HG03103 (cell line): ENCODE data around the gene ACTL6B.

Source experiments
- ATAC-seq: cut with Tn5 transposase; IDR thresholded peaks from one replicate; pipeline ENCODE4 v1.9.1; 2021; ENCODE audit warnings: low read depth; ENCODE audit not compliant: unreplicated experiment

The ACTL6B gene

GRCh38 chr7:100629117-100629716, 27.0 kb downstream of the ACTL6B start:
- no peak for ATAC-seq

GRCh38 chr7:100627238-100627549, 29.1 kb downstream of the ACTL6B start:
- ATAC-seq: no peak

DNA sequence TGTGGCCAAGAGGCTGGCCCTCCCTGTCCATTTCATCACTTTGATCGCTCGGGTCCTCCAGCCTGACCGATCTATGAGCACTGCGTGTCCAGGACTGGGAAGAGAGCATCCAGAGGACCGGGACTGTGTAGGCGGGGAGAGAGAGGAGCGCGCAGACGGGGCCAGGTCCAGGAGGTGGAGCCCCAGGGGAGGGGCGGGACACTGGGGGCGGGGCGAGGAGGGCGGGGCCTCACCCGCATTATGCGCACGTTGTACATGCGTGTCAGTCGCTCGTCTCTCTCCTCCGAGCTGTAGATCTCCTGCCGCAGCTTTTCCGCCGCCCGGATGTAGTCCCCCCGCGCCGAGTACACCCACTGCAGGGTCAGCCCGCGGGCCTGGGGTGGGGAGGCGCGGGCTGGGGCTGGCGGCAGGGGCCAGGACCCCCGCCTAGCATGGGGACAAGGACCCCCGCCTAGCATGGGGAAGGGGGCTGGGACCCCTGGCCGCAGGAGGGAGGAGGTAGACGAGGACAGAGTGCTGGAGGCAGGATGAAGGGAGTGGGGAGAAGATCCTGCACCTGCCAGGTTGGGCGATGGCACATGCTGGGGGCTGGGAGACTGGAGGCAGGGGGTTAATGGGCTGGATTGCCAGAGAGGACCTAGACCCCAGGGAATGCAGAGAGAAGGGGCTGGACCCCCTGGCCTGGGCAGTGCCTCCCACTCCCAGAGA, 29.6 kb downstream of the ACTL6B start:
- ATAC-seq: peak; percentile 80

DNA sequence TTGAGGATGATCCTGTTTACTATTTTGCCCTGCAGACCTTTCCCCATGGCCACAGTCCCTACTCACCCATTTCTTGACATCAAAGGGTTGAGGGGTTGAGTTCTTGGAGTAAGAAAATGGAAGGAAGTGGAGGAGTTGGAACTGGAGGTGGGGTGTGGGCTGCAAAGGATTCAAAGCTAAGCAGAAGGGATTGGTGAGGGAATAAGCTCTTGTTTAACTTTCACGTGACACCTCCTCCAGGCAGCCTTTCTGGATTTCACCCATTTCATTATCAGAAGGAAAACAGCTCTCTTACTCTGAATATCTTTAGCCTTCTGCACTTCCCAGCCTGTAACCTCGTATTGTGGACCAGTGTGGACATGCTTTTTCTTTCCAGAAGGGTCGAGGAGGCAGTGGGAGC, 30.2 kb downstream of the ACTL6B start:
- no peak for ATAC-seq

DNA sequence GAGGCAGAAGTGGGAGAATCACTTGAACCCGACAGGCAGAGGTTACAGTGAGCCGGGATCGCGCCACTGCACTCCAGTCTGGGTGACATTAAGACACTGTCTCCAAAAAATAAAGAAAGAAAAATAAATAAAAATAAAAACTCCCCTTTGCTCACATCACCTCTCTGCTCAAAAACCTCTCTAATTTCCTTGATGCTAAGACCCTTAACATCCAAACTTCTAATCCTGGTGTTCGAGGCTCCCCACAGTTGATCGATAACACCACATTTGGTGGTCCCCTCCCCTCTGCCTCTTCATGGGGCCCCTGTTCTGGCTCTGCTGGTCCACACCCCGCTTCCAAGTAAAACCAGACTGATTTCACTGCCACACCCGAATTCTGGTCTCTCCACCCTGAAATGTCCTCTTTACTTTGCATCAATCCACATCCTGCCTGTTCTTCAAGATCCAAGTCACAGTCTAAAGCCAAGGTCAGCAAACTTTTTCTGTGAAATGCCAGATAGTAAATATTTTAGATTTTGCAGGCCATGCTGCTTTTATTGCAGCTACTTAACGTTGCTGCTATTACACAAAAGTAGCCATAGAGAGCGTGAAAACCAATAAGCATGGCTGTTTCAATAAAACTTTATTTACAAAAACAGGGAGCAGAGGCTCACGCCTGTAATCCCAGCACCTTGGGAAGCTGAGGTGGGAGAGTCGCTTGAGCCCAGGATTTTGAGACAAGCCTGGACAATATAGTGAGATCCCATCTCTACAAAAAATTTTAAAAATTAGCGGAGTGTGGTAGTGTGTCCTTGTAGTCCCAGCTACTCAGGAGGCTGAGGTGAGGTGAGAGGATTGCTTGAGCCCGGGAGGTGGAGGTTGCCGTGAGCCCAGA, 32.1 kb downstream of the ACTL6B start:
- no peak for ATAC-seq

- ATAC-seq: no peak
These were observed 34.7 kb downstream of the ACTL6B start for GRCh38 chr7:100621554-100621953.

- ATAC-seq: no peak
These were observed 35.4 kb downstream of the ACTL6B start for GRCh38 chr7:100620804-100621203.

DNA sequence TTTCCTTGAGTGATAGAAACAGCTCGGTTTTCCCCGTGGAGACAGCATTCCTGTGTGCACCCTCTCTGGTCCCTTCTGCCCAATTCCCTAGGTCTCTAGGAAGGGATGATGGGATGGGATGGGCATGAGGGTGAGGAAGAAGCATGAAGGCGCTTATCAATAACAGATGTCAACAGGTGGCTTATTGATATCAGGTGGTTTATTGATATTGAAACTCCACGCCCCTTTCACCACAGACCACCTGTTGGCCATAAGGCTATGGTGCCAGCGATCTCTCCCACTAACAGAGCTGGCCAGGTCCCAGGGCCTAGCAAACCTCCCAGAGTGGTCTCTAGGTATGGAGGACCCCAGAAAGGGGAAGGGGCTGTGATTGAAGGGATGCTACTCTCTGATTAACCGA, 36.0 kb downstream of the ACTL6B start:
- no peak for ATAC-seq

DNA sequence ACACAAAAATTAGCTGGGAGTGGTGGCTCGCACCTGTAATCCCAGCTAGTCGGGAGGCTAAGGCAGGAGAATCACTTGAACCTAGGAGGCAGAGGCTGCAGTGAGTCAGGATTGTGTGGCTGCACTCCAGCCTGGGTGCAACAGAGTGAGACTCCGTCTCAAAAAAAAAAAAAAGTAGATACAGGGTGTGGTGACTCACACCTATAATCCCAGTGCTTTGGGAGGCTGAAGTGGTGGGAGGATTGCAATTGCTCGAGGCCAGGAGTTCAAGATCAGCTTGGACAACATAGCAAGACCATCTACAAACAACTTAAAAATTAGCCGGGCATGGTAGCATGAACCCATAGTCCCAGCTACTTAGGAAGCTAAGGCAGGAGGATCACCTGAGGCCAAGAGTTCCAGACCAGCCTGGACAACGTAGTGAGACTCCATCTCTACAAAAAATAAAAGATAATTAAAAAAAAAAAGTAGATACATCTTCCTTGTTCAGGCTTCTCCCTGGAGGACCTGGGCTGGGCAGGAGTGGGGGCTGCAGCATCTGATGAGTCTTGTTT, 41.9 kb downstream of the ACTL6B start:
- ATAC-seq: no peak

DNA sequence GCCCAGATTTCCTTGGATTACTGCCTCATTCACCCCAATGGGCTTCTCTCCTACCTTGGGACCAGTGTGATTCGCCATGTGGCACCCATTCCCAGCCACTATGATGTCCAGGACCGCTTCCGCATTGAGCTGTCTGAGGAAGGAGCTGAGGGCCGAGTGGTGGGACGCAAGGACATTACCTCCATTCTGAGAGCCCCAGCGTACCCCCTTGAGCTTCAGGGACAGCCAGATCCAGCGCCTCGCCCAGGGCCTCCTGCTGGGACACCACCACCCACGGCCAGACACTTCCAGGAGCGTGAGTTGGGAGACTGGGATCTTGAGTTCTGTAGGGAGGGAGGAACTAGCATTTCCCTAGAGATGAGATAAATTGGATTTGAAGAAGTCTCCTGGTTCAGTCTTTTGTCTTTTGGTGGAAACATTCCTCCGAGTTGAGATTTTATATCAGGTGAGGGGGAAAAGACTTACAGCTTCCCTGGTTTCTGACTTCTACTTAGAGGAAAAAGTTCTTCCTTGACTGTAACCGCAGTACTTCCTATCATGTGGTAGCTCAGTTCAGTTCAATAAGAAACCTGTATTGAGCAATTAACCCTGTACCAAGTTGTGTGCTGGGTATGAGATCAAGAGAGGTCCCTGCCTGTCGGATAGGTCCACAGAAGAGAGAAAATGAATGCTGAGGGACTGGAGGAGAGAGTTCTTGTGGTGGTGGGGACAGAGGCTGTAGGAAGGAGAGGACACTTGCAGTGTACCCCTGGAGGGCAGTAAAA, 42.7 kb downstream of the ACTL6B start:
- ATAC-seq: no peak

- ATAC-seq: no peak
These were observed 43.4 kb downstream of the ACTL6B start for GRCh38 chr7:100612730-100613390.

DNA sequence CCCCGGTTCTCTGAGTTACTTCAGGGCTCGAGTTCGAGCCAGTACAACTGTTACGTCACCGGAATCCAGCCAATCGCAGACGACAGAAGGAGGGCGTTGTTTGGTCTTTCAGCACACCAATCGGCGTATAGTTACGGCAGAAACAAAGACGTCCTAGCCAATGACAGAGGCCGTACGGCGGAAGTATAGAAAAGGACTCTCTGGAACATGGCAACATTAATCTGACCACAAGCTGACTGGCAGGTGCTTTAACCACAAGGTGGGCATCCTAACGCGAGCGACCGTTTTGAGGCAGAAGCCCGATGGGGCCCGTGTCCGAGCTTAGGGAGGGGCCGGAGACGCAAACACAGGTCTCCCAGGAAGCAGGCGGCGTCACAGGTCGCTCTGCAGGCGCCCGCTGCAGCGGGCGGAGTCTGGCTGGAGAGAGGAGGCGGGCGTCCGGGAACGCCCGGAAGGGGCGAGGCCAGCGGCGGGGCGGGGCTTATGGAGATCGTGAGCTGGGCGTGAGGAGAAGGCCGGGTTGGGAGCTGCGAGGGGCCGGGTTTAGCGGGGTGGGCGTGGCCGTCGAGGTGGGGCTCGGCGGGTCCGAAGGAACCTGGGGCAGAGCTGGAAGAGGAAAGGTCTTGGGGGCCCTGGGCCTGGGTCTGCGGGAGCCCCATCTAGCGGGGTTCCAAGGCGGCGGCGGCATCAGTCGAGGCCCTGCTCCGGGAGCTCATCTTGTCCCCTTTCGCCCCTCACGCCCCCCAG, 44.1 kb downstream of the ACTL6B start, which contains the start of gene MOSPD3:
Gene MOSPD3, plus strand, starts transcription at position 558 of the 747 bp plus-strand sequence. CDS start 252 bp downstream, outside the sequence.
- peak; percentile 82 for ATAC-seq

DNA sequence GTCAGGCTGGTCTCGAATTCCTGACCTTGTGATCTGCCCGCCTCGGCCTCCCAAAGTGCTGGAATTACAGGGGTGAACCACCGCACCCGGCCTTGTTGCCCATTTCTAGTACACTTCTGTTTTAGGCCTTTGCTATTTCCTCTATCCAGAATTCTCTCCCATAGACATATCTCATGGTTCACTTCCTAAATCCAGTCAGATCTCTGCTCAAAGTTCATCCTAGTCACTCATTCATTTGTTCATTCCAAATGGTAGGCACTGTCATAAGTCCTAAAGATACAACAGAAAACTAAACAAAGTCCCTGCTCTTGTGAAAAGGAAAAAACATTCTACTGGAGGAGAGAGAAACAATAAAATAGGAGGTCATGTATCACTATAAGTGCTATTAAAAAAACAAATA, 46.3 kb downstream of the ACTL6B start:
- ATAC-seq: no peak

DNA sequence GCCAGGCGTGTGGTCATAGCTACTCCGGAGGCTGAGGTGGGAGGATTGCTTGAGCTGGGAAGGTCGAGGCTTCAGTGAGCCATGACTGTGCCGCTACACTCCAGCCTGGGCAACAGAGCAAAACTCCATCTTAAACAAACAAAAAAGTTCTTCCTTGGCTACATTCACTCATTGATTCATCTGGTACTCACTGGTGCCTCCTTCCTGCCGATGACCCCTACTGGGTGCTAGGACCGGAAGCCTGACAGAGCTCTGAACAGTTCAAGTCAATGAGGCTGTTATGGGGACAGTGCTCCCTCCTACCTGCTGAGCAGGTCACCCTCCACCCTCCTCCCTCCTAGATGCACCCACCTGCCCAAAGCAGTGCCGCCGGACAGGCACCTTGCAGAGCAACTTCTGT, 49.1 kb downstream of the ACTL6B start:
- no peak for ATAC-seq

GRCh38 chr7:100606313-100606712, 49.9 kb downstream of the ACTL6B start:
- ATAC-seq: no peak

DNA sequence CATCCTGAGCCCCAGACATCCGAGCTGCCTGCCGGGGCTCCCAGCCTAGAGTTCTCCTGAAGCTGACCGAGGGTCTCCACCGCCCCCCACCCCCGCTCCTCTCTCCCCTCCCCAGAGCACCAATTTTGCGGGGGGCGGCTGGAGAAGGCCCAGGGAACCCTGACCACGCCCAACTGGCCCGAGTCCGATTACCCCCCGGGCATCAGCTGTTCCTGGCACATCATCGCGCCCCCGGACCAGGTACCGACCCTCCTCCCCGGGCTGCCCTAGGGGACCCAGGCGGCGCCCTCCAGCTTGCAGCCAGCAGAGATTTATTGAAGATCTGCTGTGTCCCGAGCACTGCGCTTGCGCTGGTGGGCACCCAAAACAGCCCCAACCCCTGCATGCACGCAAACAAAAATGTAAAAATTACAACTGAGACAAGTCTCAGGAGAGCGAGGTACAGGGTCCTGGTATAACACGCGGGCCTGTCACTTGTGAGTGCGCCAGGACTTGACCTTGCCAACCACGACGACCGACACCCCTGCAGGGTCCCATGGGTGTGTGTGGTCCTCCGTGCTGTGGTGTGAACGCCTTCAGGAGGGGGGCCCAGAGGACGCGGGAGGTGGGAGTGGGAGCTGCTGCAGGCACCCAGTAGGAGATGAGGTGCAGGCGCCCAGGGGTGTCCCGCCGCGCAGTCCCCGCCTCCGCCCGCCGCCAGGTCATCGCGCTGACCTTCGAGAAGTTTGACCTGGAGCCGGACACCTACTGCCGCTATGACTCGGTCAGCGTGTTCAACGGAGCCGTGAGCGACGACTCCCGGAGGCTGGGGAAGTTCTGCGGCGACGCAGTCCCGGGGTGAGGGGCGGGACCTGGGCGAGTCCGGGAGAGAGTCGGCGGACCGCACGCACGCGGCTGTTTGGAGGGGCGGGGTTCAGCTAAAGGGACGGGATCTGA, 51.0 kb downstream of the ACTL6B start:
- ATAC-seq: no peak

DNA sequence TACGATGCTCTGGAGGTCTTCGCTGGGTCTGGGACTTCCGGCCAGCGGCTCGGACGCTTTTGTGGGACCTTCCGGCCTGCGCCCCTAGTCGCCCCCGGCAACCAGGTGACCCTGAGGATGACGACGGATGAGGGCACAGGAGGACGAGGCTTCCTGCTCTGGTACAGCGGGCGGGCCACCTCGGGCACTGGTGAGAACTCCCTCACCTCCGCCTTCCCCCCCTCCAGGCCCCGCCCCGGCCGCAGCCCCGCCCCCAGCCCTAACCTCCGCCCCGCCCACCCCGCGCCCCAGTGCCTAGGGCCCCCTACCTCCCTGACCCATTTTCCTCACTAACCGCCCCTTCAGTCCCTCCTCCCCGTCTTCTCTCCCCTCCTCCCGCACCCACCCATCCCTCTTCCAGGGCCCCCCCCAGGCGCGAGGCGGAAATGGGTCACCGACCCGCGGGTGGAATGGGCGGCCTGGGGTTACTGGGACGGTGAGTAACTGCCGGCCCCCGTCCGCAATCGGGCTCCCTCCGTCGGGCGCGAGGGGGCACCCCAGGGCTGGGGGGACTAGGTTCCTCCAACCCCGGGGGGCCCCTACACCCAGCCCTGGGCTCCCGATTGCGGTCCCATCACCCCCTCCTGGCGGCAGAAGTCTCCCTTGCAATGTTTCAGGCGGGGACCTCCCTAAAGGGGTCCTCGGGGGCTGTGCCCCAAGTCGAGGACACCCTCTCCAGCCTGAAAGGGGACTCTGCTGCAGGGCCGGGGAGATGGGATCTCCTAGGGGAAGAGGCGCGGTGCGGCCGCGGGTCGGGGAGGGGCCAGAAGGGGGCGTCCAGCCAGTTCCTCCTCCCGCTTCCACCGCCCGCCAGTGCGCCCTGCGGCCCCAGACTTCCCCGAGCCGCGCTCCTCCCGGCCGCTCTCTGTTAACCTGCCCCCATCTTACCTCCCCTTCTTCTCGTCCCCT, 51.9 kb downstream of the ACTL6B start:
- ATAC-seq: no peak
